Esophagus muscularis mucosa (tissue), 4 donors: ENCODE measurements around the gene EMC10. TPM values are rescaled to one million over a fixed set of nuclear protein-coding genes. Genes with fewer than 3 reads are reported as not detected.

Experiments used
- DNase-seq: peaks from one replicate; pipeline ENCODE4 v3.0.0-alpha.2; 2017; ENCODE audit errors: extremely low spot score
- H3K27ac ChIP-seq, 4 donors: fragments of 200-600 bp; sonication (generic); replicated peaks in 1 of 4; 1 replicate in 3 of 4; 2 replicates in 1 of 4; pipeline ENCODE4 v1.5.1; 2016 to 2019; ENCODE audit warnings: mild to moderate bottlenecking in 1 of 4
- H3K27me3 ChIP-seq, 4 donors: fragments of 200-600 bp; sonication (generic); one replicate each; pipeline versions ENCODE4 v1.5.1 to v1.6.0; 2016 to 2019
- H3K36me3 ChIP-seq, 4 donors: fragments of 200-600 bp; sonication (generic); one replicate each; pipeline ENCODE4 v1.5.1; 2016 to 2019
- H3K4me1 ChIP-seq, 4 donors: fragments of 200-600 bp; sonication (generic); one replicate each; pipeline ENCODE4 v1.5.1; 2016 to 2019
- H3K4me3 ChIP-seq, 4 donors: fragments of 200-600 bp; sonication (generic); 1 replicate in 2 of 4; 2 replicates in 2 of 4; pipeline ENCODE4 v1.5.1; 2016 to 2019; ENCODE audit warnings: mild to moderate bottlenecking in 4 of 4, moderate library complexity in 1 of 4
- H3K9me3 ChIP-seq, 4 donors: fragments of 200-600 bp; sonication (generic); 1 replicate in 3 of 4; 2 replicates in 1 of 4; pipeline ENCODE4 v1.5.1; 2016 to 2019
- CTCF ChIP-seq, 3 experiments: fragments of 200-600 bp in 2 of 3; fragments of 450-650 bp in 1 of 3; sonication (generic) in 2 of 3; IDR thresholded peaks; one replicate each; pipeline ENCODE4 v1.5.1; 2017 to 2019; ENCODE audit warnings: antibody characterized with exemption in 3 of 3, mild to moderate bottlenecking in 2 of 3, moderate library complexity in 1 of 3
- EP300 ChIP-seq: sonication (generic); formaldehyde crosslinking; IDR thresholded peaks from one replicate; pipeline ENCODE4 v1.6.1; 2017; ENCODE audit warnings: antibody characterized with exemption
- POLR2A ChIP-seq: fragments of 450-650 bp; IDR thresholded peaks from one replicate; pipeline ENCODE4 v1.6.1; 2017; ENCODE audit warnings: antibody characterized with exemption, moderate library complexity, mild to moderate bottlenecking, low read depth
- POLR2AphosphoS5 ChIP-seq, 2 donors: sonication (generic); formaldehyde crosslinking; IDR thresholded peaks; one replicate each; pipeline ENCODE4 v1.6.1; 2017; ENCODE audit warnings: antibody characterized with exemption in 2 of 2
- WGBS: methylation state at CpG from one replicate; pipeline ENCODE4 v1.1.5; 2018; 5-methylcytosine and 5-hydroxymethylcytosine counted together
- intact Hi-C: fragments of 100-400 bp; cut with DNase I; formaldehyde crosslinking; loops from one replicate; pipeline ENCODE4 v1.15.1; 2023
- total RNA-seq, 4 donors: library from RNA; depleted of rRNA; stranded (reverse); fragments of >200 nt; gene quantifications; one replicate each; pipeline versions ENCODE4 v1.1.0 to v1.2.1, GENCODE V29; 2016

The EMC10 gene
- total RNA-seq, 4 donors from 2014 or later, result 41.1 to 79.1 (median 59.7) TPM

GRCh38 chr19:50514346-50515167 is 38.2 kb downstream of the EMC10 start:
- H3K9me3 ChIP-seq, result no peaks in the 10 kb centered on the region
- no peak overlapping the region for H3K27ac ChIP-seq
- H3K36me3 ChIP-seq, result peaks cover 0 to 12% (median 0%) of the 10 kb centered on the region in 4 donors
- H3K4me1 ChIP-seq, result peaks cover 15 to 25% (median 20%) of the 10 kb centered on the region in 4 donors
- peaks cover 0 to 37% (median 0%) of the 10 kb centered on the region in 4 donors for H3K27me3 ChIP-seq
- intact Hi-C loops, result no loop called here
- no peak for DNase-seq
- no peak overlapping the region for H3K4me3 ChIP-seq
- WGBS, result 49% methylated on average over 30 of the region's 38 CpGs
- TF ChIP-seq CTCF (IDR thresholded peaks at IDR 0.05), result no peak
- no peak for TF ChIP-seq POLR2A
- no peak for TF ChIP-seq EP300
- no peak for TF ChIP-seq POLR2AphosphoS5 (IDR thresholded peaks at IDR 0.05)

DNA sequence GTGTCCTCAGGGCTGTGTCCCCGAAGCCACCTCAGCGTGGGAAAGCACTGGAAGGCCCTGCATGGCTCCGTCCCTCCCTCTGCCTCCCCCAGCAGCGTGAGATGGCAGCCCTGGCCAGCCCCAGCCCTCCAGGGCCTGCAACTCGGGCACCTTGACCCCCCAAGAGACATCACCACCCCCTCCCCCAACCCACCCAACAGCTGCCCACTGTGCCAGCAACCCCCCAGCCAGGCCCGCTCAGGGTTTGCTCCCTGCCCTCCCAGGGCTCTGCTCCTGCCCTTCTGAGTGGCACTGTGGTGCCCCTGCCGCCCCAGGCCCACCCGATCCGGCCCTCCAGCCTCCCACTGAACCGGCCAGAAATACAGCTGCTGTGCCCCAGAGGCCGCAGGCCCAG is 38.9 kb downstream of the EMC10 start:
- peaks cover 12 to 22% (median 15%) of the 10 kb centered on the region in 4 donors for H3K4me1 ChIP-seq
- no peak overlapping the region for H3K27ac ChIP-seq
- H3K27me3 ChIP-seq, result peaks cover 0 to 37% (median 0%) of the 10 kb centered on the region in 4 donors
- no peak overlapping the region for H3K4me3 ChIP-seq
- no peaks in the 10 kb centered on the region for H3K9me3 ChIP-seq
- peaks cover 0 to 12% (median 0%) of the 10 kb centered on the region in 4 donors for H3K36me3 ChIP-seq
- intact Hi-C loops, result no loop called here
- TF ChIP-seq EP300 (no peak), POLR2A (no peak), CTCF (IDR thresholded peaks at IDR 0.05) (no peak), POLR2AphosphoS5 (IDR thresholded peaks at IDR 0.05) (no peak)
- 59% methylated on average over 6 of the region's 11 CpGs for WGBS
- no peak for DNase-seq

DNA sequence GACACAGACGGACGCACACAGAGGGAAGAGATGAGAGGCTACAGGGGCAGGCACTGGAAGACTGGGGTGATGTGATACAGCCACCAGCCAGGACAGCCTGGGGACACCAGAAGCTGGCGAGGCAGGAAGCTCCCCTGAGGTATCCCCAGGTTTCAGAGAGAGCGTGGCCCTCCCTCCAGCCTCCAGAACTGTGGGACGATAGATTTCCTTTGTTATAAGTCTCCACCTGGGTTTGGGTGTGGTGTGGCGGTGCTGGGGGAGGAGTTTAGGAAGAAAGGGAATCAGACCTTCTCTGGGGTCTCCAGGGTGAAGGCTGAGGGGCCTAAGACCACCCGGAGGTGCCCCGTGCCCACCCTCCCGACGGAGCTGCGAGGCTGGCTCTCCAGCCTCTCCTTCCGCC is 40.1 kb downstream of the EMC10 start:
- Histone ChIP-seq H3K27me3 (peaks cover 0 to 37% (median 0%) of the 10 kb centered on the region in 4 donors), H3K4me1 (peaks cover 5 to 13% (median 9%) of the 10 kb centered on the region in 4 donors), H3K4me3 (no peak overlapping the region), H3K9me3 (no peaks in the 10 kb centered on the region), H3K27ac (no peak overlapping the region), H3K36me3 (peaks cover 0 to 12% (median 0%) of the 10 kb centered on the region in 4 donors)
- intact Hi-C loops, result no loop called here
- WGBS, result 71% methylated on average over 12 of the region's 12 CpGs
- TF ChIP-seq EP300 (no peak), CTCF (IDR thresholded peaks at IDR 0.05) (no peak), POLR2A (no peak), POLR2AphosphoS5 (IDR thresholded peaks at IDR 0.05) (no peak)
- no peak for DNase-seq

- intact Hi-C loops, result no loop called here
Measured at GRCh38 chr19:50516964-50517703, 40.8 kb downstream of the EMC10 start.

More at GRCh38 chr19:50516964-50517703, 40.8 kb downstream of the EMC10 start:
- Histone ChIP-seq H3K27ac (no peak overlapping the region), H3K27me3 (peaks cover 0 to 37% (median 0%) of the 10 kb centered on the region in 4 donors), H3K9me3 (no peaks in the 10 kb centered on the region), H3K4me3 (no peak overlapping the region), H3K4me1 (peaks cover 0 to 7% (median 2%) of the 10 kb centered on the region in 4 donors), H3K36me3 (peaks cover 0 to 12% (median 0%) of the 10 kb centered on the region in 4 donors)
- no peak for DNase-seq
- TF ChIP-seq CTCF (IDR thresholded peaks at IDR 0.05) (no peak), EP300 (no peak), POLR2AphosphoS5 (IDR thresholded peaks at IDR 0.05) (no peak), POLR2A (no peak)
- whole genome bisulfite sequencing, result 81% methylated on average over 51 of the region's 53 CpGs
